ENCODE results near the gene GTF2H3.

The GTF2H3 gene

DNA sequence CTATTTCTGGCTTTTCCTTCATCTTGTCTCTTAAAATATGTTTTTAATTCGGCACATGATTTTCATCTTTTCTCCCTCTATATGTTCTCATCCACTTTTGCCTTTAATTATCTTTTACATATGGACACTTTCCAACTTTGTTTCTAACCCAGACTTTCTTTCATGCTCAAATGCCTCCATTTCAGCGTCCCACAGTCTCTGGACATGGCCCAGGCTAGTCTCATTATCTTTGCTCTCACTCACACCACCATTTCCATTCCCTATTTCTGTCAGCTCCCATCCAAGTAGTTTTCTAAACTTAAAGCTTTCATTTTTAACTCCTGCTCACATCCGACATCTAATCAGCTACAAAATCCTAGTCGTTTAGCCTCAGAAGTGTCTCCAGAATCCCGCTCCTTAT, 14.8 kb downstream of the GTF2H3 start:
- H3K9me3 ChIP-seq (ENCODE audit: control insufficient read depth in 1 of 2, low read length in 2 of 2) = no peaks in the 10 kb centered on the region
- peaks cover 30 to 65% of the 10 kb centered on the region in 2 donors for H3K36me3 ChIP-seq (ENCODE audit: control insufficient read depth in 1 of 2, insufficient read depth in 2 of 2, low read length in 2 of 2)
- H3K4me3 ChIP-seq (ENCODE audit: low read depth in 1 of 2, low read length in 2 of 2) = no peak overlapping the region
- H3K27me3 ChIP-seq (ENCODE audit: low read depth, low read length) = no peaks in the 10 kb centered on the region
- no peaks in the 10 kb centered on the region for H3K4me1 ChIP-seq (ENCODE audit: control insufficient read depth in 1 of 2, insufficient read depth in 2 of 2, low read length in 2 of 2)
- no peak overlapping the region for H3K27ac ChIP-seq (ENCODE audit: low read length)

- Histone ChIP-seq H3K36me3 (ENCODE audit: control insufficient read depth in 1 of 2, insufficient read depth in 2 of 2, low read length in 2 of 2) (peaks cover 14 to 70% of the 10 kb centered on the region in 2 donors), H3K27me3 (ENCODE audit: low read depth, low read length) (no peaks in the 10 kb centered on the region)
These were observed 20.6 kb downstream of the GTF2H3 start for GRCh38 chr12:123654129-123654701.

DNA sequence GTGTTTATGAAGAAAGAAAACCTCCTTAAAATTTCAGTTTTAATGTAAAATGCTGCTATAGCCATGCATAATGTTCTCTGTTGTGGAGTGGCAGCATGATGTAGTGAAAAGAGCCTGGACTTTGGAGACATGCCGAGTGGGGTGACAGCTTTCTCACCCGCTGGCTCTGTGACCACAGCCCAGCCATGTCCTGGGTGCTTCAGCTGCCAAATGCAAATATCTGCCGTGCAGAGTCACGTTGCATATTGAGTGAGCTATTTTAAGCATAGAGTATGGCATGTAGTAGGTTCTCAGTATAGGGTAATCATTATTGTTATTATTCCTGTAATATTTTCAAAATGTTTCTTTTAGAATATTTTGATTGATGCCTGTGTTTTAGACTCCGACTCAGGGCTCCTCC, 21.8 kb downstream of the GTF2H3 start:
- H3K27me3 ChIP-seq (ENCODE audit: low read depth, low read length) = no peaks in the 10 kb centered on the region
- H3K4me1 ChIP-seq (ENCODE audit: control insufficient read depth in 1 of 2, insufficient read depth in 2 of 2, low read length in 2 of 2) = no peaks in the 10 kb centered on the region
- H3K4me3 ChIP-seq (ENCODE audit: low read depth in 1 of 2, low read length in 2 of 2) = no peak overlapping the region
- H3K9me3 ChIP-seq (ENCODE audit: control insufficient read depth in 1 of 2, low read length in 2 of 2) = no peaks in the 10 kb centered on the region
- H3K27ac ChIP-seq (ENCODE audit: low read length) = no peak overlapping the region
- peaks cover 10 to 70% of the 10 kb centered on the region in 2 donors for H3K36me3 ChIP-seq (ENCODE audit: control insufficient read depth in 1 of 2, insufficient read depth in 2 of 2, low read length in 2 of 2)

More at GRCh38 chr12:123654129-123654701, 20.6 kb downstream of the GTF2H3 start:
- H3K9me3 ChIP-seq (ENCODE audit: control insufficient read depth in 1 of 2, low read length in 2 of 2) = no peaks in the 10 kb centered on the region
- H3K4me3 ChIP-seq (ENCODE audit: low read depth in 1 of 2, low read length in 2 of 2) = no peak overlapping the region
- no peak overlapping the region for H3K27ac ChIP-seq (ENCODE audit: low read length)
- H3K4me1 ChIP-seq (ENCODE audit: control insufficient read depth in 1 of 2, insufficient read depth in 2 of 2, low read length in 2 of 2) = no peaks in the 10 kb centered on the region

- Histone ChIP-seq H3K36me3 (ENCODE audit: control insufficient read depth in 1 of 2, insufficient read depth in 2 of 2, low read length in 2 of 2) (peaks cover 10 to 71% of the 10 kb centered on the region in 2 donors), H3K27ac (ENCODE audit: low read length) (no peak overlapping the region), H3K27me3 (ENCODE audit: low read depth, low read length) (no peaks in the 10 kb centered on the region), H3K4me3 (ENCODE audit: low read depth in 1 of 2, low read length in 2 of 2) (no peak overlapping the region), H3K4me1 (ENCODE audit: control insufficient read depth in 1 of 2, insufficient read depth in 2 of 2, low read length in 2 of 2) (no peaks in the 10 kb centered on the region), H3K9me3 (ENCODE audit: control insufficient read depth in 1 of 2, low read length in 2 of 2) (no peaks in the 10 kb centered on the region)
These were observed 22.8 kb downstream of the GTF2H3 start for GRCh38 chr12:123656392-123656791.

GRCh38 chr12:123657211-123657610, 23.6 kb downstream of the GTF2H3 start:
- Histone ChIP-seq H3K27ac (ENCODE audit: low read length) (no peak overlapping the region), H3K9me3 (ENCODE audit: control insufficient read depth in 1 of 2, low read length in 2 of 2) (no peaks in the 10 kb centered on the region), H3K4me3 (ENCODE audit: low read depth in 1 of 2, low read length in 2 of 2) (no peak overlapping the region), H3K27me3 (ENCODE audit: low read depth, low read length) (no peaks in the 10 kb centered on the region), H3K36me3 (ENCODE audit: control insufficient read depth in 1 of 2, insufficient read depth in 2 of 2, low read length in 2 of 2) (peaks cover 5 to 63% of the 10 kb centered on the region in 2 donors), H3K4me1 (ENCODE audit: control insufficient read depth in 1 of 2, insufficient read depth in 2 of 2, low read length in 2 of 2) (no peaks in the 10 kb centered on the region)

GRCh38 chr12:123659996-123660727, 26.5 kb downstream of the GTF2H3 start:
- H3K9me3 ChIP-seq (ENCODE audit: control insufficient read depth in 1 of 2, low read length in 2 of 2) = no peaks in the 10 kb centered on the region
- H3K4me3 ChIP-seq (ENCODE audit: low read depth in 1 of 2, low read length in 2 of 2) = no peak overlapping the region
- H3K4me1 ChIP-seq (ENCODE audit: control insufficient read depth in 1 of 2, insufficient read depth in 2 of 2, low read length in 2 of 2) = no peaks in the 10 kb centered on the region
- peaks cover 2 to 57% of the 10 kb centered on the region in 2 donors for H3K36me3 ChIP-seq (ENCODE audit: control insufficient read depth in 1 of 2, insufficient read depth in 2 of 2, low read length in 2 of 2)
- H3K27ac ChIP-seq (ENCODE audit: low read length) = no peak overlapping the region
- no peaks in the 10 kb centered on the region for H3K27me3 ChIP-seq (ENCODE audit: low read depth, low read length)

GRCh38 chr12:123667771-123668170, 34.1 kb downstream of the GTF2H3 start:
- Histone ChIP-seq H3K27ac (ENCODE audit: low read length) (no peak overlapping the region), H3K4me3 (ENCODE audit: low read depth in 1 of 2, low read length in 2 of 2) (no peak overlapping the region), H3K36me3 (ENCODE audit: control insufficient read depth in 1 of 2, insufficient read depth in 2 of 2, low read length in 2 of 2) (peaks cover 0 to 9% of the 10 kb centered on the region in 2 donors), H3K27me3 (ENCODE audit: low read depth, low read length) (no peaks in the 10 kb centered on the region), H3K4me1 (ENCODE audit: control insufficient read depth in 1 of 2, insufficient read depth in 2 of 2, low read length in 2 of 2) (peaks cover 7 to 11% of the 10 kb centered on the region in 2 donors), H3K9me3 (ENCODE audit: control insufficient read depth in 1 of 2, low read length in 2 of 2) (no peaks in the 10 kb centered on the region)

DNA sequence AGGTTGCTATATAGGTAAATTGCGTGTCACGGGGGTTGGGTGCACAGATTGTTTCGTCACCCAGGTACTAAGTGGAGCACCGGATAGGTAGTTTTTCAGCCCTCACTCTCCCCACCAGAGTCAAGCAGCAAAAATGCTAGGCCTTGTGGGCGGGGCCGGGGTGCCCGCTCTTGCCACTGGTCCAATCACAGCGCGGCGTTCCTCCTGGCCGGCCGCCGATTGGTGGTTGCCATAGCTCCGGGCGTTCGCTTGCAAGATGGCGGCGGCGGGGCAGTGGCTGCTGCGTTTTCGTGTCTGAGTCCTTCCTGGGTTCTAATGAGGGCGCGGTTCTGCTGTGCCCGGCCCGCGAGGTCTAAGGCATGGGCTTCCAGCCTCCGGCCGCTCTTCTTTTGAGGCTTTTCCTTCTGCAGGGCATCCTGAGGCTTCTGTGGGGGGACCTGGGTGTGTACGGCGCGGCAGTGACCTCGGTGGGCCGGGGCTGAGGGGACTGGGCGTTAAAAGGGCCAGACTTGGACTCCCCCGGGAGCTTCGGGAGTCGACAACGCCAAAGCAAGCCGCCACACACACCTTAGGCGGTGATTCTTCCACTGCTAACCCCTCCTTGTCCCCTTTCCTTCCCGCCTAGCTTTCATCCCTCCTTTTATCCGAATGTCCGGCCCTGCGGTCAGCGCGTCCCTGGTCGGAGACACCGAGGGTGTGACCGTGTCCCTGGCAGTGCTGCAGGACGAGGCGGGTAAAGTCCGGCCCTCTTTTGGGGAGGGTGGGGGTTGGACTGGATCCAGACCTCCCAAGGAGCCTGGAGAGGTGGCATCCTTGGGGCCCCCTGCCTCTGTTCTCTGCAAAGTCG, 37.5 kb downstream of the GTF2H3 start, which contains the start of gene TCTN2:
Gene TCTN2, plus strand, starts transcription at position 232 of the 847 bp plus-strand sequence. Its CDS starts 128 bp downstream, at position 360.
- Histone ChIP-seq H3K27ac (ENCODE audit: low read length) (peak within 1 kb of the TSS; percentile 31), H3K27me3 (ENCODE audit: low read depth, low read length) (no peaks in the 10 kb centered on the region), H3K36me3 (ENCODE audit: control insufficient read depth in 1 of 2, insufficient read depth in 2 of 2, low read length in 2 of 2) (peaks cover 4 to 16% of the 10 kb centered on the region in 2 donors), H3K4me1 (ENCODE audit: control insufficient read depth in 1 of 2, insufficient read depth in 2 of 2, low read length in 2 of 2) (peaks cover 7 to 11% of the 10 kb centered on the region in 2 donors), H3K4me3 (ENCODE audit: low read depth in 1 of 2, low read length in 2 of 2) (peak within 1 kb of the TSS; percentile 88 to 100), H3K9me3 (ENCODE audit: control insufficient read depth in 1 of 2, low read length in 2 of 2) (no peaks in the 10 kb centered on the region)

DNA sequence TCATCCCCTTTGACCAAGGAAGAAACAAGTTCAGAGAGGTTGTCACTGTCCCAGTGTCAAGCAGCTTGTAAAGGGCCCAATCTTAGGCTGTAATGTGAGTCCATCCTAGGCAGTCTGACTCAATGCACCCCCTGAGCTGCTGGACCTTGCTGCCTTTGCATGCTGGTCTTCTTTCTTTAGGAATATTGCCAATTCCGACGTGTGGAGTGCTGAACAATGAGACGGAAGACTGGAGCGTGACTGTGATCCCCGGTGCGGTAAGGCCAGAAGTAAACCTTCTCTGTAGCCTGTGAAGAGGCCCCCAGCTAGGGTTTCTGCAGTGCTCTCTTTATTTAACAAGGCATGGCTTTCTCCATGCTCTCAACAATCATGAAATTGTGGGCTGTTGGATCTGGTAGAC, 38.2 kb downstream of the GTF2H3 start:
- Histone ChIP-seq H3K4me1 (ENCODE audit: control insufficient read depth in 1 of 2, insufficient read depth in 2 of 2, low read length in 2 of 2) (peaks cover 7 to 11% of the 10 kb centered on the region in 2 donors), H3K36me3 (ENCODE audit: control insufficient read depth in 1 of 2, insufficient read depth in 2 of 2, low read length in 2 of 2) (peaks cover 4 to 19% of the 10 kb centered on the region in 2 donors), H3K27ac (ENCODE audit: low read length) (no peak overlapping the region), H3K27me3 (ENCODE audit: low read depth, low read length) (no peaks in the 10 kb centered on the region), H3K9me3 (ENCODE audit: control insufficient read depth in 1 of 2, low read length in 2 of 2) (no peaks in the 10 kb centered on the region), H3K4me3 (ENCODE audit: low read depth in 1 of 2, low read length in 2 of 2) (peak overlapping the region; percentile 88 to 100)

DNA sequence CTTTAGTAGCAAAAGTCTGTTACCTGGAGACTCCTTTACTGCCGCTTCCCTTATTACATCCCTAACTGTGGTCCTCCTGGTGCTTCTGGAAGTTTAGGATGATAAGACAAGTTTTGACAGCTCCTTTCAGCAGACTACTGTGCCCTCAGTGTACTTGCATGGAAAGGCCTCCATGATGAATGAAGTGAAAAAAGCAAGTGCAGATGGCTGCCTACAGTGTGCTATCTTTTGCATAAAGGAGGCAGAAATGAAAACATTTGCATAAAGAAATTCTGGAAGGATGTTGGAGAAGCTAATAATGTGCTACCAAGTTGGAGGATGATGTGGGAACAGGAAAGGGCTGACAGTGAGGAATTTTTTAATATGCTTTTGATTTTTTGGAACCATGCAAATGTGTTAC, 41.8 kb downstream of the GTF2H3 start:
- Histone ChIP-seq H3K27ac (ENCODE audit: low read length) (no peak overlapping the region), H3K36me3 (ENCODE audit: control insufficient read depth in 1 of 2, insufficient read depth in 2 of 2, low read length in 2 of 2) (peaks cover 4 to 39% of the 10 kb centered on the region in 2 donors), H3K27me3 (ENCODE audit: low read depth, low read length) (no peaks in the 10 kb centered on the region), H3K4me1 (ENCODE audit: control insufficient read depth in 1 of 2, insufficient read depth in 2 of 2, low read length in 2 of 2) (peaks cover 7 to 11% of the 10 kb centered on the region in 2 donors), H3K9me3 (ENCODE audit: control insufficient read depth in 1 of 2, low read length in 2 of 2) (no peaks in the 10 kb centered on the region), H3K4me3 (ENCODE audit: low read depth in 1 of 2, low read length in 2 of 2) (no peak overlapping the region)

Measured in muscle layer of duodenum (tissue), 2 donors.